COLO668 (cell line): ENCODE measurements around the gene LRRC74B.

ENCODE experiments used
- DNase-seq: peaks from one replicate; lab custom pipeline; 2025; ENCODE audit not compliant: unreplicated experiment; lab: John Stamatoyannopoulos, UW

LRRC74B gene

GRCh38 chr22:21013657-21014201, 32.0 kb upstream of the LRRC74B start:
- no peak for DNase-seq

DNA sequence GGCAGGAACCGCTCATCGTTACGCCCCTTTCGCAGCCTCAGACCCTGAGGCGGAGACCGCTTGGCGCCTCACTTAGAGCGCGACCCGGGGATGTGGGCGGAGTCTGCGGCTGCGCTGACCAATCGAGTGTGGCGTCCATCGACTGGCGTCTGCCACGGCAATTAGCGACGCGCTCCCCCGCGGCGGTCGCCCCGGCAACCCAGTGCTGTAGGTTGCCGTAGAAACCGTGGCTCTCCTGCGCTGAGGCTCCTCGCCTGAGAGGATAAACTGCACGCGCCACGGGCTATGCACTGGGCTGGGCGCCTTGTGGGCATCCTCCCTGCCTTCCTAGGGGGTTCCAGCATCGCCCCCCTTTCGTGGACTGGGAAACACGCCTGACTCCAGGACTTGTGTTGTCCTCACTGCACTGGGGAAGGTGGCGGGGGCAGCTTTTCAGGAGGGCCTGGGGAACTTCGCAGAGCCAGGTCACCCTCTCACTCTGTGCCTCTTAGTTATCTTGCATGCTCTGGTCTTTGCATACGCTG, 31.5 kb upstream of the LRRC74B start:
- DNase-seq = peak; percentile 97

DNA sequence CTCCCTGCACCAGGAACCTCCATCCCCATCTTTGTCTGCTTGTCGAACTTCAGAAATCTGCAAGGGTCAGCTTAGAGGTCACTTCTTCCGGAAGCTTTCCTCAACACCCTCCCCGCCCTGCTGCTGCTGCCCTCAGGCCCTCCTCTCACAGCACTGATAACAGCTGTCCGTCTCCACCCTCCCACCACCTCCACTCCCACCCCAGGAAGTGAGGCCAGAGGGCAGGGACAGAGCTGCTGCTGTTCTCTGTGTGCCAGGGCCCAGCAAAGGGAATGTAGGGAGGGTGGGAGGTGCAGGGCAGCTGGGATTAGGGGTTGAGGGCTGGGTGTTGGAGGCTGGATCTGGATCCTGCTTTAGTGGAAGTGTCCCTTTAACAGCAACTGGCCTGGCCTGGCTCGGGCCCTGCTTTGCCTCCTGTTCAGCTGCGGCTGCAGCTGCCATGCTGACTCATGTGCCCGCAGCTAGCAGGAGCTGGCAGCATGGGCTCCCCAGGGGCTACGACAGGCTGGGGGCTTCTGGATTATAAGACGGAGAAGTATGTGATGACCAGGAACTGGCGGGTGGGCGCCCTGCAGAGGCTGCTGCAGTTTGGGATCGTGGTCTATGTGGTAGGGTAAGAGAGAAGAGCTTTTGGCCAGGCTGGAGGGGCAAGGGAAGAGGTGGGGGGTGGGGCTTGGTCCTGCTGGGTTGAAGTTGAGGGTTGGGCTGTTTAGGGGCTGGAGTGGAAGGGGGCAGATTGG, 30.9 kb upstream of the LRRC74B start, which contains the start of gene P2RX6:
TSS of gene P2RX6 (plus strand) at position 440 of the 740 bp plus-strand sequence. CDS start at position 450, 10 bp downstream.
- peak; percentile 62 for DNase-seq

GRCh38 chr22:21015466-21016006, 30.2 kb upstream of the LRRC74B start:
- DNase-seq = no peak

DNA sequence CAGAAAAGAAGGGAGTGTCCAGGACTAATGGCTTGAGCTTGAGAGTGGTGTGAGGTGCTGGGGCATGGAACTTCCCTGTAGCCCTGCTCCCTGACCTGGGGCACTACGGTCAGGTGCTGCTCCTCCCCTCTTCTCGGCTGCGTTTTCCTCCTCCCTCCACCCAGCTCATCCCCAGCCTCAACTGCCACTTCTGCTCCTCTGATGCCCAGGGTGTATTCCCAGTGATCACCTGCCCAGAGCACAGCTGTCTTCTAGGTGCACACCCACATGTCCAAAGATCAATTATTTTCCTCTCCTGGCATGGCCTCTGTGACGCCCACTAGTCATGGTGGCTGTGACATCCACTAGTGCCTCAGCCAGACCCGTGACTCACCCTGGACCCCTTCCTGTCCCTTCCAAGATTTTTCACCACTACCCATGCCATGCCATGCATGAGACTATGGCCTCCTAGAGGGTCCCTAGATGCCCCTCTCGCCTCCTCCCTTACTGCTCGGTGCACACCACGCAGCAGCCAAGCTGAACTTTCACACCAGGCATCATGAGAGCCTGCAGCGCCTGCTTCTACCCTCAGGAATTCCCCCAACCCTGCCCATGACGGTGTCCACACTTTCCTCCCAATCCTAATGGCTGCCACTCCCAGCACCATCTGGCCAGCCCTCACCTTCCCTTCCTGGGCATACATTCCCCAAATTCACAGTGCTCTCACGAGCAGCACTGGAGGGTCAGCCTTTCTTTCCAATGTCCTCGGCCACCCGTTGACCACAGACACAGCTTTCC, 28.9 kb upstream of the LRRC74B start:
- DNase-seq = no peak

- DNase-seq = no peak
Observed at GRCh38 chr22:21018314-21018713, 27.4 kb upstream of the LRRC74B start.

DNA sequence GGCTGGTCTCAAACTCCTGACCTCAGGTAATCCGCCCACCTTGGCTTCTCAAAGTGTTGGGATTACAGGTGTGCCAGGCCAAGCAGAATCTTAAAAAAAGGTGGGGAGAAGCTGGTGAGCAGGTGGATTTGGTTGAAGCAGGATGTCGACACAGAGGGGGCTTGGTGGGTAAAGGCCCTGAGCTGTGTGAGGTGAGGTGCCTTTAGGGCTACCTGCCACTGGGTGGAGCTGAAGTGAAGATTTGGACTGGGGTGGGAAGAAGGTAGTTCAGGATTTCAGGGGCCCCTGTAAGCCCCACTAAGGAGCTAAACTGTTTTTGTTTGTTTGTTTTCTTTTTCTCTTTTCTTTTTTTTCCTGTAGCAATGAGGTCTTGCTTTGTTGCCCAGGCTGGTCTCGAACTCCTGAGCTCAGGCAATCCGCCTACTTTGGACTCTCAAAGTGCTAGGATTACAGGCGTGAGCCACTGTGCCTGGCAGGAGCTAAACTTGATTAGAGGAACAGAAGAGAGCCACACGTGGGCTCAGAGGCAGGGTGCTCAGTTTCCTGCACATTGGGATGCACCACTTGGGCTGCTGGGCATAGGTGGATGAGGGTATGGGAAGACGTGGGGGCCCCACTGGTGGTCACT, 24.8 kb upstream of the LRRC74B start:
- peak; percentile 20 for DNase-seq

DNA sequence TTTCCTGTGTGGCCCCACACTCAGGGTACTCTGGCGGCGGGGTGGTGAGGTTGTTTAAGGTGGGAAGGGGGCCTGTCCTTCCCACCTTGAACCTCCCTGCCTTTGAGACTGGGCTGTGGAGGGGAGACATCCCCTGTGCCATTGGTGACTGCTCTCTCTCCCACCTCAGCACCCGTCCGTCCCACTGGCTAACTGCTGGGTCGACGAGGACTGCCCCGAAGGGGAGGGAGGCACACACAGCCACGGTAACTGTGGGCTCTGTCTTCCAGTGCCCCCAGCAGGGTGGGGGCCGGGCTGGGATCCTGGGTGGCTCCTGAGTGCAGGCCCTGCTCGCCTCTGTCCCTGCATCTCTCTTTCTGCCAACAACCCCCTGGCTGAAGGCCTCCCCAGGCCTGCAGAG, 23.2 kb upstream of the LRRC74B start:
- DNase-seq = no peak

GRCh38 chr22:21022955-21023614, 22.7 kb upstream of the LRRC74B start:
- DNase-seq = no peak

GRCh38 chr22:21025266-21025665, 20.5 kb upstream of the LRRC74B start:
- no peak for DNase-seq

DNA sequence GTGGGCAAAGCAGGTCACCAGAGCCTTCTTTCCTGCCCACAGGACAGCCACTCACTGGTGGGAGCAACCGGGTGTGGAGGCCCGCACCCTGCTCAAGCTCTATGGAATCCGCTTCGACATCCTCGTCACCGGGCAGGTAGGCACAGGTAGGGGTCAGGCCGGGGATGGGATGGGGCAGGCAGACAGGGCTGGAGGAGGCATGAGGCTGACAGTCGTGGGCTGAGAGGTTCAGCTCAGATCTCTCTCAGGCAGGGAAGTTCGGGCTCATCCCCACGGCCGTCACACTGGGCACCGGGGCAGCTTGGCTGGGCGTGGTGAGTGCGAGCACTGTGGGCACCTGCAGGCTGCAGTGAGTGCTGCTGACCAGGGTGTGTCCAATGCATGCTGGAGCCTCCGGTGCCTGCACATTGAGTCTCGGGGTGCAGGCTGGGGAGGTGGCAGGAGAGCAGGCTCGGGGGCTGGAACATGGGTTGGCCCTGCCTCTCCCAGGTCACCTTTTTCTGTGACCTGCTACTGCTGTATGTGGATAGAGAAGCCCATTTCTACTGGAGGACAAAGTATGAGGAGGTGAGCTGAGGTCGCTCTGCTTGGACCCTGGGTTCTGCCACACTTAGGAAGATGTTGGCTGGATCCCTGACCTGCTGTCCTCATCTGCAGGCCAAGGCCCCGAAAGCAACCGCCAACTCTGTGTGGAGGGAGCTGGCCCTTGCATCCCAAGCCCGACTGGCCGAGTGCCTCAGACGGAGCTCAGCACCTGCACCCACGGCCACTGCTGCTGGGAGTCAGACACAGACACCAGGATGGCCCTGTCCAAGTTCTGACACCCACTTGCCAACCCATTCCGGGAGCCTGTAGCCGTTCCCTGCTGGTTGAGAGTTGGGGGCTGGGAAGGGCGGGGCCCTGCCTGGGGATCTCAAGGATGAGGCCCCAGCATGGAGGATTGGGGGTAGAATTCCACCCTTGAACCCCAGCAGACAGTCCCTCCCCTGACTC, 19.7 kb upstream of the LRRC74B start:
- no peak for DNase-seq

GRCh38 chr22:21026783-21027692, 18.7 kb upstream of the LRRC74B start:
- no peak for DNase-seq

DNA sequence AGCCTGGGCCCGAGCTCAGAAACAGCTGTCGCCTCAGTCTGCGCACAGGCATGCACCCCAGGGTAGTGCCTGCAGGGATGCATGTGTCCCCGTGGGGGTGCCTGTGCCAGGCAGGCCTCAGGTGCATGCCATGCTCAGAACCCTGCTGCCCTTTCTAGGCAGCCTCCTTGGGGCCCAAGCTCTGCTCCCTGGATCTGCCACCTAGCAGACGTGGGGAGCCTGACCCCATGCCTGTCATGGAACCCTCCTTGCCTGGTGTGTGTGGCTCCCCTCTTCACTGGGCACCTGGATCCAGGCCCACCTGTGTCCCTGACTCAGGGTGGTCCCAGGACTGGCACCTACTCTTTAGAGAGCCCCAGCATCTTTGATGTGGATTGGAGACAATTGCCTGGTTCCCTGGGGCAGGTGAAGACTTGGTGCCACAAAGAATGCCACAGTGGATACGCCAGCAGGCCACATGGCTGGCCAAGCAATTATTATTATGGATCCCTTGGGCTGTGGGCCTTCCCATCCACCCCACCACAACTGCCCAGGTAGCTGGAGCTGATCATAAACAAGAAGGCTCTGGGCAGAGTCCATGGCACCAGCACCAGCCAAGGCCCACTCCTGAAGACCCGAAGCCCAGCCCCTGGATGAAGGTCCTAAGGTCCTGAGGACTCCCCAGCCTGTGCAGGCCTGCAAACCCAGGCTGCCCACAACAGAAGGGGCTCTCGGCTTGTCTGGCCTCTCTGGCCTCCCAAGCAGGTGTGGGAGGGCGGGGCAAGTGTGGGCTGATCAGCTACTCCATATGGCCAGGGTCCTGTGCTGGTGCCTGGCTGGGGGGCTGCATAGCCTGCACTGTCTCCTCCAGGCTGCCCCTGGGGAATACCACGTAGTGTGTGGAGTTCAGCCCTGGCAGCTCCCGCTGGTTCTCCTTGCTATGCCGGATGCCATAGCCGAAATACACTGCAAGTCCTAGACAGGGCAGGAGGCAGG, 17.2 kb upstream of the LRRC74B start:
- no peak for DNase-seq

DNA sequence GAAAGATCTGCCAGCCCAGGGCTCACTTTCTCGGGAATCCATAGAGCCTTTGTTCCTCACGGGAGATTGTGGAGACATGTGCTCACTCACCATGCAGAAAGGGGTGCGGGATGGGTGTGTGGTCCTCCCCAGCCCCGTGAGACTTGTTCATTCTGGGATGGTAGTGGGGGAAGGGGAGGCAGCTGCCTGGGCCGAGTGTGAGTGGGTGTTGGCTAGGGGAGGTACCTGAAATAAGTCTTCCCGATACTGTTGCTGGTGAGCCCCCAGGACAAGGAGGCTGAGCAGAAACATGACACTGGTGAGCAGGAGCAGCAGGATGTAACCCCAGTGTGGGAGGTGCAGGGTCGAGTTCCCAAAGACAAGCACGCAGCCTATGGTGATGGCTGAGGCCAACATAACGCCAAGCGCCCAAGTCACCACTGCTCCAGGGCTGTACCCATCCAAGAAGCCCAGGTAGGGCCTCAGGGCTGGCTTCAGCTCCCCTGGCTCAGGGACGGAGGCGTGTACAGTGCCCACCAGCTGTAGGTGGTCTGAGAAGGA, 16.2 kb upstream of the LRRC74B start:
- no peak for DNase-seq

DNA sequence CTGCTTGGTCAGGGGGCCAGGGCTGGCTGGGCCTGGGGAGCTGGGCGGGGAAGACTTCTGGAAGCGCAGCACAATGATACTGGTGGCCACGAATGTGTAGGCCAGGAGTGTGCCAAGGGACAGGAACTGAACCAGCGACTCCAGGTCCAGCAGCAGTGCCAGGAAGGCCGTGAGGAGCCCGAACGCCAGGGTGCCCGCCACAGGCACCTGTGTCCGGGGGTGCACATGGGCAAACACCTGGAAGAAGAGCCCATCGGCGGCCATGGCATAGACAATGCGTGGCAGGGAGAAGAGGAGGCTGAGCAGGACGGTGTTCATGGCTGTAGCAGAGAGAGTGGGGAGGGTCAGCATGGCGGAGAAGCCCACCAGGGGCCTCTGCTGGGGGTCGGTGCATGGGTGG, 15.7 kb upstream of the LRRC74B start:
- no peak for DNase-seq

GRCh38 chr22:21030621-21031544, 14.9 kb upstream of the LRRC74B start:
- DNase-seq = no peak
